ENCODE measurements around the gene NUMBL. TPM values are rescaled to one million over a fixed set of nuclear protein-coding genes. Genes with fewer than 3 reads are reported as not detected.

NUMBL gene
- total RNA-seq, 1 donor from 2014 or later: 18.2 TPM

DNA sequence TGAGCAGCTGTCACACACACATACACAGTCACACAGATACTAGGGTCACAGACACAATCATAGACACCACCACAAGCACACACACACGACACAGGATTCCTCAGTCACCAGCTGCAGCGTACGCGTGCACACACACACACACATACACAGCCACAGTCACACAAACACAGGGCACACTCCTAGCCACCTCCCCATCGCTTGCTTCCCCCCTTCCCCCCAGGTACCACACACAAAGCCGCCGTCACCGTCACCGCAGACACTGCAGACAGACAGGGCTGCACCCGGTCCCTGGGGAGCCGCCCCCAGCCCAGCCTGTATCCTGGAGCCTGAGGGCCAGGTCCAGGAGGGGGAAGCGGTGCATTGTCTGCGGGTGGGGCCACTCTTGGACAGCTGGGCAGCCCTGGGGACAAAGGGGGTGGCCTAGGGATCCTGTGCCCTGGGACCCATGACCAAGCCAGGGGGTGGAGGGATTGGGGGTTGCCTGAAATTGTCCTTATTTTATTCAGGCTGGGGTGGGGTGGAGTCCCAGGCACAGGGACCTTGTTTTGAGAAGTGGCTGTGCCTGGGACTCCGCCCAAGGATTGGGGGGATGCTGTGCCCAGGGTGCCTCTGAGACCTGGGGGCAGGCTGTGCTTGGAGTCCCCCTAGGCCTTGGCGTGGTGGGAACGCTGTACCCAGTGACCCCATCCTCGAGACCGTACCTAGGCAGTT lies 957 bp downstream of the NUMBL start:
- no peak for DNase-seq

DNA sequence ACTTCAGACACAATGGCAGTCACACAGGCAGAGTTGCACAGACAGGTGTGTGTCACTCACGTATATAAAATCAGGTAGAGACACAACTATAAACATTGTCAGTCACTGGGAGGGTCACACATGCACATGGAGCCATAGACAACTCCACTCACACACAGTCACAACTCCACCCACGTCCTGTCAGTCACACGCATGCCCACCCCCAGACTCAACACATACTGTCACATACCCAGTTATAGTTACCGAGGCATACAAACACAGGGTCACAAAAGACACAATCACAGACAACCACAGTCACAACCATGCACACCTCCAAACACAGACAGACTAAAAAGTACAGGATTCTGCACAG lies 1.5 kb downstream of the NUMBL start:
- no peak for DNase-seq

- no peak for DNase-seq
These were observed 2.1 kb downstream of the NUMBL start for GRCh38 chr19:40688309-40688708.

GRCh38 chr19:40687525-40688016 lies 2.9 kb downstream of the NUMBL start:
- DNase-seq: no peak

- no peak for DNase-seq
These were observed 3.4 kb downstream of the NUMBL start for GRCh38 chr19:40686882-40687524.

DNA sequence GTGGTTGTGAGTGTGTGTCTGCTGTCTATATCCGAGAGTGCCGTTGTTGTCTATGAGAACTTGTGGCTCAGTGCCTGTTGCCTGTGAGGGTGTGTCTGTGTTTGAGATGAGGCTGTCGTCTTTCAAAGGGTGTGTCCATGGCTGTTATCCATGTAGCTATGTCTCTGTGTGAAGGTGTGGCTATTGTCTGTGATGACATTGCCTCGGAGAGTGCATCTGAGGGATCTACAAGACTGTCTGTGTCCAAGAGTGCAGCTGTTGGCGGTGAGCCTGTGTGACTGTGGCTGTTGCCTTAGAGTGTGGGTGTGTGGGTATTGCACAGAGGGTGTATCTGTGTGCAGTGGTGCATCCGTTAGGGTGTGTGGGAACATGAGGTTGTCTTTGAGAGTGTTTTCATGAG lies 4.9 kb downstream of the NUMBL start:
- DNase-seq: peak; percentile 35

GRCh38 chr19:40685016-40685526 lies 5.4 kb downstream of the NUMBL start:
- DNase-seq: no peak

- DNase-seq: no peak
These were observed 6.2 kb downstream of the NUMBL start for GRCh38 chr19:40684280-40684679.

DNA sequence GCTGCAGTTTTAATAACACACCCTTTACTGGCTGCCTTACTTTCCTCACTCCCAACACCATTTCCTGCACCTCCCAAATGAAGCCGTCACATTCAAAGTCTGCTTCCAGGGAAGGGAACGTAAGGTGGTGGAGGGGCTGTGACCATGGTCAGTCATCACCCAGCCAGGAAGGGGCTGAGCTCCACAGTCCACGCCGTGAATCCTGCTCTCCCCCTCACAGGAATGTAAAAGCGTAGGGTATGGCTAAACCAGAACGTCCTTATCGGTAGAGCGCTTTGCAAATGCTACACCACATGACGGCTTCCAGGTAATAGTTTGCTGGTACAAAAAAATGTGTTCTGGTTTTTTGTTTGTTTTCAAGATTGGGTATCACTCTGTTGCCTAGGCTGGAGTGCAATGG lies 7.0 kb downstream of the NUMBL start:
- DNase-seq: no peak

DNA sequence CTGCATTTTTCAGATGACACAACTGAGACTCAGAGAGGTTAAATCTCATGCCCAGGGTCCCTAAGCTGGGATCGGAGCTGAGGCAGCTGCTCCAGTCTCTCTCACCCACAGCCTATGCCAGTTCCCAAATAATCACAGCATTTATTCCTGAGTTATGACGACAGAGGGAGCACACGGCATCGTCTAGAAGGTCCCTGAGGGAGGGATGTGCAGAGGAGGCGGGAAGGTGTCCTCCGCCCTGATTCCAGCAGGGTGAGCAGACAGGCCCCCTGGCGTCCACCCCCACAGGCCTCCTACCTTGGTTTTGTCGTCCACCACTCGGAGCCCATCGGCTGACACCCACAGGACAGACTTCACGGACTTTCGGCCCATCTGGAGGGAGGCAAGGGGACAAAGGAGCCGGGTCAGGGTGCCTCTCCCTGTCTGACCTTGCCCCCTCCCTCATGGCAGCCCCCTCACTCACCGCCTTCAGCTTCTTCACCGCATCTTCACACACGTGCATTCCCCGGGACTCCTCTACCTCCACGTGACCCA lies 8.0 kb downstream of the NUMBL start:
- no peak for DNase-seq

DNA sequence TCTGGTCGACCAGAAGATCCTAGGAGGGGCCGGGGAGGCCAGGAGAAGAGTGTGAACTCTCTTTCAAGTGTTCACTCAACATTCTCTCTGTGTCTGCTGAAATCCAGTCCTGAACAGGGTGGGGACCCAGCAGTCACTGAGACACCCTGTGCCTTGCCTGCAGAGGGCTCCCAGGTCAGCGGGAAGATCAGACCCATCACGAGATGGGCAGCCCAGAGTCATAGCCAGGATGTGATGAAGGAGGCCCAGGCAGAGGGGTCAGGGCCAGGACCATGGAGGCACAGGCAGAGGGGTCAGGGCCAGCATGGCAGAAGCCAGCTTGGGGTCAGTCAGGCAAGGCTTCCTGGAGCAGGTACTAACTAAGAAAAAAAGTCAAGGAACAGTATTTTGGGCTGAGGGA lies 9.4 kb downstream of the NUMBL start:
- no peak for DNase-seq

DNA sequence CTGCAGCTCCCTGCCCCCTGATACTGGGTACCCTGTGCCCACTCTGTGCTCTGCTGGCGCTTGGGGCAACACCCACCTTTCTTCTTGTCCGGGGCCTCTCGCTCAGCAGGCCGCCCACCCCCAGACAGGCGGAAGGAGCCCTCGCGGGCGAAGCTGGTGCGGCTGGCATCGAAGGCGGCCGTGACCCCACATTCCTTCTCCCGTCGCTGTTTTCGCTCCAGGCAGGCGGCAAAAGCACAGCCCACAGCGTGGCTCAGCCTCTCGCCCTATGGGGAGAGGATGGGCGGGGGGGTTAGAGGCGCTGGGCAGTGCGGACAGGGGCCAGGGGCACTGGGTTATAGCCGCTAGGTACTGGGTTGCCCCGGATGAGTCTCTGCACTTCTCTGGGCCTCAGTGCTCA lies 13.3 kb downstream of the NUMBL start:
- no peak for DNase-seq

- no peak for DNase-seq
These were observed 16.2 kb downstream of the NUMBL start for GRCh38 chr19:40674291-40674690.

DNA sequence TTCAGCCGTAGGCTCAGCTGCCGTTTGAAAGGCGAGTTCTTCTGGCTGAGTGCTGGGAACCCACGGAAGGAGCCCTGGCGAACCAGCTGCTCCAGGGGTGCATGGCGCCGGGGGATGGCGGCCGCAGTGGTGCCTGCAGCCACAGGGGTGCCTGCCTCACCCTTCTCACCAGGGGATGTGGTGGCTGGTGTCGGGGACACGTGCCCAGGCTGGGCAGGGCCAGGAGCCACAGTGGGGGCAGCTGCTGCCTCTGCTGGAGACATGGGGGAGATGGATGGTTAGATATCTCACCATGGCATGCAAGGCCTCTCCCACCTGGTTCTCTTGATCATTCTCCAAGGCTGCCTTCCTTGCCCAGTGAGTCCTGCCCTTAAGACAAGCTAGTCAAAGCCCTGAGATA lies 17.1 kb downstream of the NUMBL start:
- no peak for DNase-seq

GRCh38 chr19:40672573-40673299 lies 17.7 kb downstream of the NUMBL start:
- DNase-seq: no peak

GRCh38 chr19:40672038-40672437 lies 18.4 kb downstream of the NUMBL start:
- DNase-seq: no peak

DNA sequence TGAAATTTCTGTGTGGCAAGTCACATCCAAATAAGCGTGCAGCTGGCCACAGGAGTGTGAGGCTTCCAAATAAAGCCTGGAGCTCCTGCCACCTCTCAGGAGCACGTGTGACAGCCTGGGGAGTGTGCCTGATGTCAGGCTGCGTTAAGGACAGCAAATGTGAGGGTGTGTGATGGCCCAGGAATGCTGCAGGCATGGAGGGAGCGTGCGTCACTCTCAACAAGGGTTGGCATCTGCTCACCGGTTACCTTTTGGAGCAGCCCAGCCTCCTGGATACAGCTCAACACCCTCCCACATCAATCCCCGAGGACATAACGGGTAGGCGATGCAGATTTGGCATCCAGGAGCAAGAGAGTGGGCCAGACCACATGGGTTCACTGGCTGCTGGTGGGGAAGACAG lies 19.0 kb downstream of the NUMBL start:
- peak; percentile 80 for DNase-seq

GRCh38 chr19:40668991-40669614 lies 21.3 kb downstream of the NUMBL start:
- DNase-seq: no peak

DNA sequence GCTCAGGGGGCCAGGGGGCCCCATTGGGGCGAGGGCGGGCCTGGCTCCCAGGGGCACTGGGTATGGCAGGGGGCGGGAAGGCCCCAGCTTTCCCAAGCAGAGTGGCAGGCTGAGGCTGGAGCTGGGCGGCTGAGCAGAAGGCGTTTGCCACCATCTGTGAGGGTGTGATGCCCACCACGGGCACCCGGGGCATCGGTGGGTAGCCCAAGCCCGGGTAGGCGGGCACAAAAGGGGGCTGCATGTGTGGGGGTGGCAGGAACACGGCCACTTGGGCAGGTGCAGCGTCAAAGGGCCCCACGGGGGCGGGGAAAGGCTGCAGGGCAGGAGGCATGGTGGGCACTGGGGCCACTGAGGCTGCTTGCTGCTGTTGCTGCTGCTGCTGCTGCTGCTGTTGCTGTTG lies 22.8 kb downstream of the NUMBL start:
- no peak for DNase-seq

DNA sequence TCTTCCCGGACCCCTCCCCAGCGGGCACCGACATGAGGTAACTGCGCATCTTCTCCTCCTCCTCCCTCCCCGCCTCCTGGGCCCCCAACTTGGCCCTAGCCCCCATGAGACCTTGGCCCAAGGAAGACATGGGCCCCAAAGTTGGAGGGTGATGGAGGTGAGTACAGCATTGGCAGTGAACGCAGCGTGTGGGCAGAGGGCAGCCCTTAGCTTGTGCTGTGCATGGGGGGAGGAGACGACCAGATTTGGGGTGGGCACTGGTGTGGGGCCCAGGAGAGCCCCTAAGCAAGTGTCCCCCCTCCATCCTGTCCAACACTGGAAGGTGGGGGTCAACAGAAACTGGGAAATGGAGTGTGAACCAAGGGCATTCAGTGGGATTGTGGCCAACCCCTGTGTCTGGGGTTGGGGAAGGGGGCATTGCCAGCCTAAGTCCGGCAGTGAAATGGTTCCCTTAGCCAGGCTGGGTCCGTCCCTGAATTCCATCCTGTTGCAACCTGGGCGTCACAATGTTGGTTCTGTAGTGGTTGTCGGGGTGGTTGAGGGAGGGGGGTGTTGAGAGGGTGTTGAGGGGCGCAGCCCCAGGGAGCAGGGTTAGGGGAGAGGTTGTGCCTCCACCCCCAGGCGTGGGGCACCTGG lies 23.5 kb downstream of the NUMBL start:
- no peak for DNase-seq

DNA sequence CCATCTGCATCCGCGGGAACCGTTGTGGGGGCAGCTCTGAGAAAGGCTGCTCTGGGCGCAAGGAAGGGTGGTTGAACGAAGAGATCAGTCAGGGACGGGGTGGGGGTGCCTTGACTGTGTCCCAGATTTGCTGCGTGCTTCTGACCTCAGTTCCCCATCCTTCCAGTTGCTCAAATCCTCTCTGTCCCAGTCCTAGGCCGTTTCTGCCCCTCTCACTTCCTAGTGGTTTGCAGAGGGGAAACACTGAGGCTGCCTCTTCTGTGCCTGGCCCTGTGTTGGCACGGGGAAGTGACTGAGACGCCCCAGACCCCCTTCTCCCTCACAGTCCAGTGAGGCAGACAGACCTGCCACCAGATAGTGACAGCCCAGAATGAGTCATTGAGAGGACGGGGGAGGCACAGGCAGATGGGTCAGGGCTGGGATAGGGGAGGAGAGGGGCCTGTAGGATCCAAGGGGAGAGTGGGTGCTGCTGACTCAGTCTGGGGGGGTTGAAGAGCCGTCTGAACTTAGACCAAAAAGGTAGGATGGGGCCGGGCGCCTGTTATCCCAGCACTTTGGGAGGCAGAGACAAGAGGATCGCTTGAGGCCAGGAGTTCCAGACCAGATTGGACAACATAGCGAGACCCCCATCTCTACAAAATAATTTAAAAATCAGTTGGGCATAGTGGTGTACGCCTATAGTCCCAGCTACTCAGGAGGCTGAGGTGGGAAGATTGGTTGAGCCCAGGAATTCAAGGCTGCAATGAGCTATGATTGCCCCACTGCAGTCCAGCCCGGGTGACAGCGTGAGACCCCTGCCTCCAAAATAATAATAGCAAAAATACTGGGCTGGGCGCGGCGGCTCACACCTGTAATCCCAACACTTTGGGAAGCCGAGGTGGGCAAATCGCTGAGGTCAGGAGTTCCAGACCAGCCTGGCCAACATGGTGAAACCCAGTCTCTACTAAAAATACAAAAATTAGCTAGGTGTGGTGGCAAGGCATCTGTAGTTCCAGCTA lies 26.5 kb downstream of the NUMBL start:
- no peak for DNase-seq
